Thymus (tissue), 11 donors: ENCODE measurements around the gene RSAD2. TPM values are rescaled to one million over a fixed set of nuclear protein-coding genes. Genes with fewer than 3 reads are reported as not detected.
"Not testable (repeated sequence)": the region's sequence is repeated elsewhere in the genome, so short reads cannot be mapped to it uniquely, and the experiment has no call there.

Experiments used
- DNase-seq, 9 donors: peaks; one replicate each; pipeline ENCODE4 v3.0.0-alpha.2; 2013; ENCODE audit warnings: low spot score in 9 of 9, low read depth in 6 of 9, missing footprints in 1 of 9
- H3K27ac ChIP-seq, 2 donors: one replicate each; pipeline ENCODE4 v1.5.1; 2013; ENCODE audit warnings: control low read depth in 1 of 2, low read depth in 1 of 2, low read length in 1 of 2, mild to moderate bottlenecking in 1 of 2, moderate library complexity in 1 of 2
- H3K27me3 ChIP-seq, 2 donors: one replicate each; pipeline ENCODE4 v1.5.1; 2013; ENCODE audit warnings: low read length in 1 of 2; ENCODE audit not compliant: control insufficient read depth in 2 of 2, insufficient read depth in 1 of 2
- H3K36me3 ChIP-seq, 2 donors: one replicate each; pipeline ENCODE4 v1.5.1; 2013; ENCODE audit warnings: low read length in 1 of 2, mild to moderate bottlenecking in 1 of 2, moderate library complexity in 1 of 2; ENCODE audit not compliant: control insufficient read depth in 2 of 2, insufficient read depth in 2 of 2
- H3K4me1 ChIP-seq, 2 donors: one replicate each; pipeline ENCODE4 v1.5.1; 2013; ENCODE audit warnings: low read length in 2 of 2; ENCODE audit not compliant: control insufficient read depth in 2 of 2, insufficient read depth in 2 of 2
- H3K4me3 ChIP-seq, 2 donors: one replicate each; pipeline ENCODE4 v1.5.1; 2013; ENCODE audit warnings: low read length in 2 of 2, control low read depth in 1 of 2, mild to moderate bottlenecking in 1 of 2
- H3K9me3 ChIP-seq, 2 donors: one replicate each; pipeline ENCODE4 v1.5.1; 2013; ENCODE audit warnings: low read length in 1 of 2, mild to moderate bottlenecking in 1 of 2; ENCODE audit not compliant: control insufficient read depth in 2 of 2, insufficient read depth in 1 of 2
- WGBS: extraction: QIAGEN DNeasy Blood & Tissue Kit; methylation state at CpG from one replicate; pipeline ENCODE4 v1.1.7; 2013; 5-methylcytosine and 5-hydroxymethylcytosine counted together
- polyA plus RNA-seq: library from polyadenylated mRNA; stranded (reverse); fragments of 200-250 nt; gene quantifications from one replicate; pipeline ENCODE4 v1.2.3, GENCODE V29; 2013
- total RNA-seq: library from RNA; stranded (reverse); fragments of 120-200 nt; gene quantifications from one replicate; pipeline ENCODE4 v1.2.4, GENCODE V29; 2013
- donor health status: healthy.

RSAD2 gene
- total and polyA plus RNA-seq, 2 donors, result 8.2 to 26.3 TPM

- Histone ChIP-seq H3K36me3 (peaks cover 0 to 5% of the 10 kb centered on the region in 2 donors), H3K27ac (no peak overlapping the region), H3K27me3 (no peaks in the 10 kb centered on the region), H3K9me3 (peaks cover 0 to 1% of the 10 kb centered on the region in 2 donors), H3K4me3 (no peak overlapping the region), H3K4me1 (peaks cover 0 to 21% of the 10 kb centered on the region in 2 donors)
- 97% methylated on average over 7 of the region's 7 CpGs for WGBS
- DNase-seq, result no peak
These were observed 55.3 kb downstream of the RSAD2 start for GRCh38 chr2:6932828-6933227.

GRCh38 chr2:6933911-6934310 is 56.3 kb downstream of the RSAD2 start:
- Histone ChIP-seq H3K4me1 (peaks cover 0 to 14% of the 10 kb centered on the region in 2 donors), H3K4me3 (no peak overlapping the region), H3K9me3 (no peaks in the 10 kb centered on the region), H3K27me3 (no peaks in the 10 kb centered on the region), H3K36me3 (no peaks in the 10 kb centered on the region), H3K27ac (no peak overlapping the region)
- DNase-seq, result no peak
- WGBS, result 26% methylated on average over 3 of the region's 3 CpGs

DNA sequence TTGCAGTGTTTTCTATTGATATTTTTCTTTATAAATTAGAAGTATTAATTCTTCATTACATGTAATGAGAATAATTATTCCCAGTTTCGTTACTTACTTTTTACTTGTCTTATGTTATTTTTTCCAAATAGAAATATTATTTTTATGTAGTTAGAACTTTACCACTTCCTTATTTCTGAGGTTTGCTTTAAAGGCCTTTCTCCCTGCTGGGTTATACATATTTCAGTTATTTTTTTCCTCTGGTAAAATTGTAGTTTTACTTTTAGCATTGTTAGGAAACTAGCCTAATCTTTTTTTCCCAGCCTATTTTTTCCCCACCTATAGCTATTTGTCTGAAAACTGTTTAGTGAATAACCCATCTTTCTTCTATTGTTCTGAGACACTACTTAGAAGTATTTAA is 56.8 kb downstream of the RSAD2 start:
- no peak overlapping the region for H3K27ac ChIP-seq

DNA sequence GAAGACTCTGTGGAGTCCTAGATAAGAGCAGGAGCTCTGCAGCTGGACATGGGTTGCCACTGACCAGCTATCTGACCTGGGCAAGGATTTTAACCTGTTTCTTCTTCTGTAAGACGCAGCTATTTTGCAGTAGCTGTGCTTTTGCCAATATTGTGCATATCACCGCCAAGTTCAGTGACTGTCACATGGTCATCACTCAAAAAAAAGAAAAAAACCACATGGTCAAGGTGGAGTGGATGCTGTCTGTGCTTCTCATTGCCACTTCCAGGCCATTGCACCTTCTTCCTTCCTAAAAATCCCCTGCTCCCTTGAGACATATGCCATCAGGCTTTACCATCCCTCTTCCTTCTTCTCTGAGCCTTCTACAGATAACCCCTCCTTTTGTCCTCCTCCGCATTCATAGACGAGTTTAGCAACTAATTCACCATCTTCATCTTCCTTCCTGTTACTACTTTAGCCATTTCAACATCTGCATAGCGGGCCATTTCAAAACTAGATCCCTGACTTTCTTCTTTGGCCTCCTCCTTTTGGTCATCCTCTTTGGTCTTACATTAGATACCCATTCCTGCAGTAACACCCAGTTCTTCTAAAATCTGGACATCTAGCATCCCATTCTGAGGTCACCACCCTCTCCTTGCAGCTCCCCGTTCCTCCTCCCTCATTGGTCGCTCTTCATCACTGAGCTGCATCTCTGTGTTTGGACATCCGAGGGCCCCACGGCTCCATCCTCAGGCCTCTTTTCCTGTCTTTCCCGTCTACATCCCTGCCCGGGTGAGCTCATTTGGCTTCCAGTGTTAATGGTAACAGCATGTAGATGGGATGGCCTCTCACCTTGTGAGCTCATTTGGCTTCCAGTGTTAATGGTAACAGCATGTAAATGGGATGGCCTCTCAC is 57.4 kb downstream of the RSAD2 start:
- no peak for DNase-seq
- Histone ChIP-seq H3K36me3 (no peaks in the 10 kb centered on the region), H3K4me3 (no peak overlapping the region), H3K9me3 (no peaks in the 10 kb centered on the region), H3K27me3 (no peaks in the 10 kb centered on the region), H3K4me1 (peaks cover 0 to 9% of the 10 kb centered on the region in 2 donors), H3K27ac (no peak overlapping the region)
- WGBS, result 86% methylated on average over 11 of the region's 11 CpGs

More for the DNA sequence above, 56.8 kb downstream of the RSAD2 start:
- Histone ChIP-seq H3K27me3 (no peaks in the 10 kb centered on the region), H3K36me3 (no peaks in the 10 kb centered on the region), H3K9me3 (no peaks in the 10 kb centered on the region), H3K4me1 (peaks cover 0 to 10% of the 10 kb centered on the region in 2 donors), H3K4me3 (no peak overlapping the region)
- no peak for DNase-seq
- 14% methylated on average over 1 of the region's 1 CpG for WGBS

- H3K9me3 ChIP-seq, H3K27ac ChIP-seq, H3K36me3 ChIP-seq, H3K4me1 ChIP-seq, H3K27me3 ChIP-seq, H3K4me3 ChIP-seq, DNase-seq: not testable (repeated sequence)
- 98% methylated on average over 4 of the region's 4 CpGs for WGBS
These were observed 58.1 kb downstream of the RSAD2 start for GRCh38 chr2:6935652-6936020.

GRCh38 chr2:6937157-6937556 is 59.6 kb downstream of the RSAD2 start:
- Histone ChIP-seq H3K4me1 (peaks cover 0 to 9% of the 10 kb centered on the region in 2 donors), H3K9me3 (no peaks in the 10 kb centered on the region), H3K27me3 (no peaks in the 10 kb centered on the region), H3K27ac (no peak overlapping the region), H3K36me3 (peaks cover 6 to 11% of the 10 kb centered on the region in 2 donors), H3K4me3 (no peak overlapping the region)
- DNase-seq, result no peak
- 96% methylated on average over 2 of the region's 2 CpGs for WGBS

DNA sequence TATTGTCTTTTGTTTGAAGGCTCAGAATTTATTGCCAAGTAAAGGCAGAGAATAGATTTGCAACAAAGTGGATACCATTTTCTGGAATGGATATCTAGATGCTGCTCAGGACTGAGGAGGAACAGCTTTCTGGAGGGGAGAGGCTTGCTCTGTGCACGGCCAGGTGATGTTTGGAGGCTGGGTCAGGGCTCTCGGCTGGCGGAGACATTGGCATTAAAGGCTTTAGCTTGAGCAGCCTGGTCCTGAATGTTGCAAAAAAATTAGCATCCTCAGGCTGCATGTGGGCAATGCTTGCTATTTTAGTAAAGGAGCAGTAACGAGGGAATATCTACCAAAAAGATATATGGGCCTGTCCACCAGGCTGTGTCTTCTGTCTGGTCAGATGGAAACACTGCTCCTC is 60.0 kb downstream of the RSAD2 start:
- Histone ChIP-seq H3K27ac (no peak overlapping the region), H3K4me1 (peaks cover 0 to 9% of the 10 kb centered on the region in 2 donors), H3K36me3 (peaks cover 6 to 11% of the 10 kb centered on the region in 2 donors), H3K4me3 (no peak overlapping the region), H3K27me3 (no peaks in the 10 kb centered on the region), H3K9me3 (no peaks in the 10 kb centered on the region)
- 59% methylated on average over 4 of the region's 4 CpGs for WGBS
- DNase-seq, result no peak

DNA sequence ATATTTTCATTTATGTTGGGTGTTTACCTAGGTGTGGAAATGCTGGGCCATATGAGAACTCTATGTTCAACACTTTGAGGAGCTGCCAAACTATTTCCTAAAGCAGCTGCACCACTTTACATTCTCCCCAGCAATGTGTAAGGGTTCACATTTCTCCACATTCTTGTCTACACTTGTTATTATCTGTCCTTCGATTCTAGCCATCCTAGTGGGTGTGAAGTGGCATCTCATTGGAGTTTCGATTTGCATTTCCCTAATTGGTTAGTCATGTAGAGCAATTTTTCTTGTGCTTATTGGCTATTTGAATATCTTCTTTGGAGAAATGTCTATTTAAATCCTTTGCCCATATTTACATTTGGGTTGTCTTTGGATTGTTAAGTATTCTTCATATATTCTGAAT is 61.5 kb downstream of the RSAD2 start:
- no peak for DNase-seq
- Histone ChIP-seq H3K27ac (no peak overlapping the region), H3K36me3 (peaks cover 10 to 17% of the 10 kb centered on the region in 2 donors), H3K27me3 (no peaks in the 10 kb centered on the region), H3K4me1 (peaks cover 0 to 9% of the 10 kb centered on the region in 2 donors), H3K4me3 (no peak overlapping the region), H3K9me3 (no peaks in the 10 kb centered on the region)
- WGBS, result 92% methylated on average over 2 of the region's 2 CpGs

DNA sequence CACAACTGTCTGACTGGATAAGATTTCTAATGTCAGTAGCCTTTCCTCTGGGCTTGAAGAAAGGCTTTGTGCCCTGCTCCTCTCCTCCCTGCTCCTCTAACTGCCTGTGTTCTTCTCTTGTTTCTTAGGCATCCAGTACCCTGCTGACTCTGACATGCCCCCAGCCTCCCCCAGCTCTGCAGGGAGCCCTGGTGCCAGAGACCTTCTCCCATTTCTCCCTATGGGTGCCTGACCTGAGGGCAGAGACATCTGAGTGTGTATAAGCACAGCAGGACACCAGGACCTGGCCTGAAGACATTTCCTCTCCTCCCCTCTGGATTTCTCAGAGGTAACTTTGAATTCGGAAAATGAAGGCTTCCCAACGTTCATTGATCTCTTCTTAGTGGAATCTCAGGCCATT is 63.2 kb downstream of the RSAD2 start:
- no peak overlapping the region for H3K4me3 ChIP-seq
- WGBS, result 100% methylated on average over 2 of the region's 2 CpGs
- DNase-seq, result no peak
- H3K27me3 ChIP-seq, result no peaks in the 10 kb centered on the region
- H3K9me3 ChIP-seq, result no peaks in the 10 kb centered on the region
- H3K4me1 ChIP-seq, result peaks cover 0 to 4% of the 10 kb centered on the region in 2 donors
- no peak overlapping the region for H3K27ac ChIP-seq
- H3K36me3 ChIP-seq, result peaks cover 10 to 17% of the 10 kb centered on the region in 2 donors
